Measurements from ENCODE around the gene OR4N5.
"Not testable (repeated sequence)": the region's sequence is repeated elsewhere in the genome, so short reads cannot be mapped to it uniquely, and the experiment has no call there.

The OR4N5 gene

DNA sequence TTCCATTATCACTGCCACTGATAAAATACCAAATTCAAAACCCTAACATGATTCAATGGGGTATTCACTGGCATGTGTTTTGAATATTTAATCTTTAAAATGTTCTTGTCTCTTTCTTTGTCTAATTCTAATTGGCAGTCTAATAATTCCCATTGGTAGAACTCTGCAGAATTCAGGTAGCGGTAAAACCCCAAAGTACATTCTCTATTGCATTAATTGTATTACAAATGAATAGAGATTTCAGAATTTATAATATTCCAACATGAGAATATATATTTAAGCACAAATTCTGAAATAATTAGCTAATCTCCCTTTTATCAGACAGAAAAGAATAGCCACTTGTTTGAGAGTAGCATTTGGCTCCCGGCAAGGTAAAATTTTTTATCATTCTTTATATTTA, at the start of gene OR4N5:
Gene OR4N5 (plus strand): TSS at position 301 of the 400 bp plus-strand sequence. CDS start 4,916 bp downstream, outside the sequence.
- DNase-seq = no peak

DNA sequence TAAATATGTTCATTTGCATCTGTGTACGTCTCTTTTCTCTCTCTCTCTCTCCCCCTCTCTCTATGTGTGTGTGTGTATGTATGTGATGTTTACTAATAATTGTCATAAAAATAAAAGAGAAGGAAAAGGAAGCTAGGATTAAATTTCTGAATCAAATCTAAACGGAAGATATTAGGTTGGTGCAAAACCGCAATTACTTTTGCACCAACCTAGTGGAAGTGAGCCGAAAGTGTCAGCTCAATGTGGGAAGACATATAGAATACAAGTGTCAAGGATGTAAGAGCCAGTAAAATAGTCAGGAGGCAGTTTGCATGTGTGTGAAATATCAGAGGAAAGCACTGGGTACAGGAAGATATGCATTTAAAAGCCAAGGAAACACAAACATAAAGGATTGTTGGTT, 46.6 kb upstream of the OR4N5 start:
- DNase-seq = no peak

DNA sequence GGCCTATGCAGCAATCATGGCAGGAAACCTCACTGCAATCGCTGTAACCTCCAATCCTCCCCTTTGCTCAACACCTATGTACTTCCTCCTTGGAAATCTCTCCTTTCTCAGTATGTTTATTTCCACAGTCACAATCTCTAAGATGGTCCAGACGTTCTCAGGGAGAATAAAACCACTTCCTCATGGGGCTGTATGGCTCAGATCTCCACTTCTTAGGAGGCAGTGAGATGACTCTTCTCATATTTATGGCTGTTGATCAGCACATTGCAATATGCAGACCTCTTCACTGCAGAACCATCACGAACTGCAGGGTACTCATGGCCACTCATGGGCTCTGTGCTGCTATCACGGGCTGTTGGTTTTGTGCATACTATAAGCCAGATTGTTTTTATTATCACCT, 45.2 kb upstream of the OR4N5 start:
- no peak for DNase-seq

GRCh38 chr14:20098926-20099770, 39.5 kb upstream of the OR4N5 start:
- DNase-seq = not testable (repeated sequence)

- DNase-seq = no peak
Observed at GRCh38 chr14:20110438-20110837, 28.2 kb upstream of the OR4N5 start, which contains the start of gene OR4K17. Gene OR4K17 (plus strand): TSS chr14:20110739. CDS start chr14:20117500, 6,761 bp downstream.

- no peak for DNase-seq
Observed at GRCh38 chr14:20112321-20112720, 26.3 kb upstream of the OR4N5 start.

GRCh38 chr14:20116748-20117147, 21.9 kb upstream of the OR4N5 start:
- DNase-seq = no peak

GRCh38 chr14:20118795-20119194, 19.8 kb upstream of the OR4N5 start:
- no peak for DNase-seq

DNA sequence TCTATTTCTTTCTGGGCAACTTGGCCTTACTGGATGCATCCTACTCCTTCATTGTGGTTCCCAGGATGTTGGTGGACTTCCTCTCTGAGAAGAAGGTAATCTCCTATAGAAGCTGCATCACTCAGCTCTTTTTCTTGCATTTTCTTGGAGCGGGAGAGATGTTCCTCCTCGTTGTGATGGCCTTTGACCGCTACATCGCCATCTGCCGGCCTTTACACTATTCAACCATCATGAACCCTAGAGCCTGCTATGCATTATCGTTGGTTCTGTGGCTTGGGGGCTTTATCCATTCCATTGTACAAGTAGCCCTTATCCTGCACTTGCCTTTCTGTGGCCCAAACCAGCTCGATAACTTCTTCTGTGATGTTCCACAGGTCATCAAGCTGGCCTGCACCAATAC, 5.3 kb downstream of the OR4N5 start:
- DNase-seq = peak in 1 of 2 experiments; percentile 12

GRCh38 chr14:20144820-20145219, 6.2 kb downstream of the OR4N5 start:
- no peak for DNase-seq

DNA sequence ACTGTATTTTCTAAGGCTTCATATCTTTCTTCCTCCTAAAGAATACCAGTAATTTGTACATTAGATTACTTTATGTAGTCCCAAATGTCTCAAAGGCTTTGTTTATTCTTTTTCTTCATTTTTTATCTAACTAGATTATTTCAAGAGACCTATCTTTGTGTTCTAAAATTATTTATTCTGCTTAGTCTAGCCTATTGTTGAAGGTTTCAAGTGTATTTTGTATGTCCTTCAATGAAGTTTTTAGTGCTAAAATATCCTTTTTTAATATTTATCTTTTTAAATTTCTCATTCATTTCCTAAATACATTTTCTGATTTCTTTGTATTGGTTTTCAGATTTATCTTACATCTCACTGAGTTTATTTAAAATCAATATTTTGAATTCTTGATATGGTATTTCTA, 25.8 kb downstream of the OR4N5 start:
- no peak for DNase-seq

- DNase-seq = no peak
Observed at GRCh38 chr14:20167091-20167490, 28.5 kb downstream of the OR4N5 start.

- not testable (repeated sequence) for DNase-seq
Observed at GRCh38 chr14:20169852-20170251, 31.2 kb downstream of the OR4N5 start.

DNA sequence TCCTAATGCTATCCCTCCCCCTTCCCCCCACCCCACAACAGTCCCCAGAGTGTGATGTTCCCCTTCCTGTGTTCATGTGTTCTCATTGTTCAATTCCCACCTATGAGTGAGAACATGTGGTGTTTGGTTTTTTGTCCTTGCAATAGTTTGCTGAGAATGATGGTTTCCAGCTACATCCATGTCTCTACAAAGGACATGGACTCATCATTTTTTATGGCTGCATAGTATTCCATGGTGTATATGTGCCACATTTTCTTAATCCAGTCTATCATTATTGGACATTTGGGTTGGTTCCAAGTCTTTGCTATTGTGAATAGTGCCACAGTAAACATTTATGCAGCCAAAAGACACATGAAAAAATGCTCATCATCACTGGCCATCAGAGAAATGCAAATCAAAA, 35.6 kb downstream of the OR4N5 start:
- DNase-seq = not testable (repeated sequence)

GRCh38 chr14:20176330-20176729, 37.7 kb downstream of the OR4N5 start:
- DNase-seq = no peak

- DNase-seq = no peak
Observed at GRCh38 chr14:20177433-20177974, 38.9 kb downstream of the OR4N5 start.

DNA sequence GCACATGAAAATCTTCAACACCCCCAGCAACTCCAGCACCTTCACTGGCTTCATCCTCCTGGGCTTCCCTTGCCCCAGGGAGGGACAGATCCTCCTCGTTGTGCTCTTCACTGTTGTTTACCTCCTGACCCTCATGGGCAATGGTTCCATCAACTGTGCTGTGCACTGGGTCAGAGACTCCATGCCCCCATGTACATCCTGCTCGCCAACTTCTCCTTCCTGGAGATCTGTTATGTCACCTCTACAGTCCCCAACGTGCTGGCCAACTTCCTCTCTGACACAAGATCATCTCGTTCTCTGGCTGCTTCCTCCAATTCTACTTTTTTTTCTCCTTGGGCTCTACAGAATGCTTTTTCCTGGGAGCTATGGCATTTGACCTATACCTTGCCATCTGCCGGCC, 40.6 kb downstream of the OR4N5 start:
- no peak for DNase-seq

GRCh38 chr14:20179880-20180279, 41.3 kb downstream of the OR4N5 start:
- no peak for DNase-seq

- DNase-seq = no peak
Observed at GRCh38 chr14:20180486-20180885, 41.9 kb downstream of the OR4N5 start.

- DNase-seq = no peak
Observed at GRCh38 chr14:20184181-20184580, 45.6 kb downstream of the OR4N5 start.

GRCh38 chr14:20190596-20190995, 52.0 kb downstream of the OR4N5 start, which contains the start of gene OR11G2:
Gene OR11G2 (plus strand): TSS chr14:20190896. CDS start chr14:20197438, 6,542 bp downstream.
- DNase-seq = no peak

GRCh38 chr14:20191396-20191795, 52.8 kb downstream of the OR4N5 start:
- DNase-seq = no peak

DNA sequence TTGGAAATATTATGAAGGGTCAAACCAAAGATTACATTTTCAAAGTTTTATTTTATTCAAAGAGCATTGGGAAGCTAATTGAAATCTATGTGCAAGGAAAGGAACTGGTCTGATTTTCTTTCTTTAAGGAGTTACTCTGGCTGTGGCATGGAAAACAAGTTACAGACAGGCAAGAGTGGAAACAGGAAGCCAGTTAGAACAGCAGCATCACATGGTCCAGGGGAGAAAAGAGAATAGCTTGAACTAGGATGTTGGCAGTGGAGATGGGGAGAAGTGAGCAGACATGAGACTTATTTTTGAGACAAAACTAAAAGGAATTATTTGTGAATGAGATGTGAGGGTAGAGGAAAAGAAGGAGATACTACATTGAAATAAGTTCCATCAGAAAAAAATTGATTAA, 55.5 kb downstream of the OR4N5 start:
- DNase-seq = no peak
